ENCODE data around the gene KIRREL3.
"Not testable (repeated sequence)": the region's sequence is repeated elsewhere in the genome, so short reads cannot be mapped to it uniquely, and the experiment has no call there.

Gene KIRREL3

DNA sequence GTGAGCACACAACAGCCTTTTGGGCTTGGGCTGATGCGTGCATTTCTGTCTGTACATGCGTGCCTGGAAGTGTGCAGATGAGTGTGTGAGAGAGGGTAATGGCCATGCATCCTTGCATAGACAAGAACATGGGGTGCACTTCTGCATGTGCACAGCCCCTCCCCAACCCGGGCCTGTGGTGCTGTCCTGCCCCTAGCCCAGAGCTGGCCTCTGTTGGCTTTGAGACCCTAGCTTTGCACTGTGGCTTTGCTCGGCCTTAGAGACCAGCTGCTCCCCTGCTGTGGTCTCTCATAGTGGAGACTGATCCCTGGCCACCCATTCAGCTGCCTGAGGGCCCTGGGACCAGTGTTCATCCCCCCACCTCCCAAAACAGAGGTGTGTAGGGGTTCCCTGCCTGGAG is 619.7 kb downstream of the KIRREL3 start:
- Histone ChIP-seq H3K9ac (ENCODE audit: low read length) (no peak overlapping the region), H3K4me3 (ENCODE audit: low read length) (no peak overlapping the region), H3K36me3 (ENCODE audit: control insufficient read depth, low read depth, low read length) (no peaks in the 10 kb centered on the region), H3K27ac (ENCODE audit: low read length) (no peak overlapping the region), H3K4me1 (ENCODE audit: control insufficient read depth, low read depth, low read length) (no peaks in the 10 kb centered on the region), H3K9me3 (ENCODE audit: control insufficient read depth, low read depth, low read length) (no peaks in the 10 kb centered on the region), H3K27me3 (ENCODE audit: control insufficient read depth, insufficient read depth, low read length) (no peaks in the 10 kb centered on the region)

DNA sequence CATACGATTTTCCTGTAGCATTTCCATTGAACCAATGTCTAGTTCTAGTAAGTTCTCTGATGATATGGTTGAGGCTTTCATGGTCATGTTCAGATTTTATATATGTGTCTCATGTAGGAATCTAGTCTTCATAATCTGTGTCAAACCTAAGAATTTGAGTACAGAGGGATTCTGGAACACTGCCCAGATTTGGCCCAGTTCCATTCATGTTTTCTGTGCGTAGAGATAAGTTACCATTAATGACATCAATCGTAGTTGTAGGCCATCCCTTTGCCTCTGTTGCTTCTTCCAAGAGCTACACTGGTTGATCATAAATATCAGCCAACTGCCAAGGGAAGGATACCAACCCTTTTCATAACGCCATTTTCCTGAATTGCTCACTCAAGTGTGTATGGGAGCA is 621.8 kb downstream of the KIRREL3 start:
- Histone ChIP-seq H3K4me1 (ENCODE audit: control insufficient read depth, low read depth, low read length) (no peaks in the 10 kb centered on the region), H3K9ac (ENCODE audit: low read length) (no peak overlapping the region), H3K27me3 (ENCODE audit: control insufficient read depth, insufficient read depth, low read length) (no peaks in the 10 kb centered on the region), H3K27ac (ENCODE audit: low read length) (no peak overlapping the region), H3K4me3 (ENCODE audit: low read length) (no peak overlapping the region), H3K9me3 (ENCODE audit: control insufficient read depth, low read depth, low read length) (no peaks in the 10 kb centered on the region), H3K36me3 (ENCODE audit: control insufficient read depth, low read depth, low read length) (no peaks in the 10 kb centered on the region)

DNA sequence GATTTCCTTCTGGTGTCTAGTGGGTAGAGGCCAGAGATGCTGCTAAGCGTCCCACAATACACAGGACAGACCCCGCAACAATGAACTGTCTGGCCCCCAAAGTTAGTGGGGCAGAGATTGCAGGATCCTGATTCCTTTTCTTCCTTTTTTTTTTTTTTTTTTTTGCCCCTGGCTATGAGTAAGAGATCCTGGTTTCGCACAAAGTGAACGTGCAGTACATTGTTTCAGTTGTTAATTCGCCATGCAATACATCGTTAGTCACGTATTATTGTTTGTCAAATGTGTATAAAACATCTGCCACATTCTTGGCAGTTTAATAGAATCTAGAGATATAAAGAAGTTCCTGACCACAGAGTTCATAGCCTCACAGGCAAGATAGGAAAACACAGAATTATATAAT is 624.8 kb downstream of the KIRREL3 start:
- Histone ChIP-seq H3K9ac (ENCODE audit: low read length) (no peak overlapping the region), H3K27ac (ENCODE audit: low read length) (no peak overlapping the region), H3K36me3 (ENCODE audit: control insufficient read depth, low read depth, low read length) (no peaks in the 10 kb centered on the region)

DNA sequence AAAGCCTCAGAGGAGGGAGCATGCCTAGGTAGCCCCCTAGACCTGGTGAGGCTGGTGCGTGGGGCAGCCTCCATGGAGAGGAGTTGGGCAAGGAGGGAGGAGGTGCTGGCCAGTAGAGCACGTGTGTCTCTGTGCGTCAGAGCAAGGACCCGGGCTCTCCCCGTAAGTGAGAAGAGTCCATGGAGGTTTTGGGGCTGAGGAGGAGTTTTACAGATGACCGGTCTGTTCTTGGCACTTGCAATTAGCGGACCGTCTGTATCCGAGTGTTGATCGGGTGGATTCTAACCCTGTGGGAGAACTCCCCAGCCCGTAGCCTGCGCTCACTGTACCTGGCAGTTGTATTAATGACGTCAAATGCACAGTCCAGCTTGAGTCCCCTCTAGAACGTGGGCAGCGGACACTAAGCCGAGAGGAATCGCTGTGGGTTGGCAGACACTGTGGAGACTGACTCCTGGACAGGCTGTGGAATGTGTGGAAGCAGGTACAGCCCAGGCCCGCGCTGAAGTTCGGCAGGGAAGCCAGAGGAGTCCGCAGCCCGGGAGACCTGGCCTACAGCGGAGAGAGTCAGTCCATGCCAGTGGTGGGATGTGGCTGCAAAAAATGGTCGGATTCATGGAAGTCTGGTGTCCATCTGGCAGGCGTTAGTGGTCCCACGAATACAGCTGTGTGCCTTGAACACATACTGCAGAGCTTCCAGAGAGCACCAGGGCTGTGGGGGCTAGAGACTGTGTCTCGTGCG is 625.8 kb downstream of the KIRREL3 start:
- H3K27ac ChIP-seq (ENCODE audit: low read length); H3K9me3 ChIP-seq (ENCODE audit: control insufficient read depth, low read depth, low read length); H3K4me3 ChIP-seq (ENCODE audit: low read length); H3K9ac ChIP-seq (ENCODE audit: low read length); H3K27me3 ChIP-seq (ENCODE audit: control insufficient read depth, insufficient read depth, low read length); H3K4me1 ChIP-seq (ENCODE audit: control insufficient read depth, low read depth, low read length); H3K36me3 ChIP-seq (ENCODE audit: control insufficient read depth, low read depth, low read length): not testable (repeated sequence)

More for the DNA sequence above, 624.8 kb downstream of the KIRREL3 start:
- Histone ChIP-seq H3K4me1 (ENCODE audit: control insufficient read depth, low read depth, low read length) (no peaks in the 10 kb centered on the region), H3K4me3 (ENCODE audit: low read length) (no peak overlapping the region), H3K27me3 (ENCODE audit: control insufficient read depth, insufficient read depth, low read length) (no peaks in the 10 kb centered on the region), H3K9me3 (ENCODE audit: control insufficient read depth, low read depth, low read length) (no peaks in the 10 kb centered on the region)

GRCh38 chr11:126373389-126374066 is 627.0 kb downstream of the KIRREL3 start:
- H3K9ac ChIP-seq (ENCODE audit: low read length); H3K36me3 ChIP-seq (ENCODE audit: control insufficient read depth, low read depth, low read length); H3K27me3 ChIP-seq (ENCODE audit: control insufficient read depth, insufficient read depth, low read length); H3K27ac ChIP-seq (ENCODE audit: low read length); H3K4me3 ChIP-seq (ENCODE audit: low read length); H3K9me3 ChIP-seq (ENCODE audit: control insufficient read depth, low read depth, low read length); H3K4me1 ChIP-seq (ENCODE audit: control insufficient read depth, low read depth, low read length): not testable (repeated sequence)
